ENCODE data around the gene ACVR1.

Gene ACVR1

GRCh38 chr2:157789933-157790511, 86.1 kb downstream of the ACVR1 start:
- DNase-seq (ENCODE audit: low read depth), result no peak

- DNase-seq (ENCODE audit: low read depth), result no peak
Observed at GRCh38 chr2:157789256-157789655, 86.9 kb downstream of the ACVR1 start.

- no peak for DNase-seq (ENCODE audit: low read depth)
Observed at GRCh38 chr2:157788201-157788600, 87.9 kb downstream of the ACVR1 start.

GRCh38 chr2:157787364-157787938, 88.7 kb downstream of the ACVR1 start:
- no peak for DNase-seq (ENCODE audit: low read depth)

GRCh38 chr2:157786663-157787363, 89.3 kb downstream of the ACVR1 start:
- no peak for DNase-seq (ENCODE audit: low read depth)

GRCh38 chr2:157785866-157786662, 90.1 kb downstream of the ACVR1 start:
- DNase-seq (ENCODE audit: low read depth), result no peak

GRCh38 chr2:157785200-157785599, 90.9 kb downstream of the ACVR1 start:
- no peak for DNase-seq (ENCODE audit: low read depth)

GRCh38 chr2:157784823-157785175, 91.3 kb downstream of the ACVR1 start:
- no peak for DNase-seq (ENCODE audit: low read depth)

- DNase-seq (ENCODE audit: low read depth), result no peak
Observed at GRCh38 chr2:157784169-157784822, 91.8 kb downstream of the ACVR1 start.

GRCh38 chr2:157783245-157783644, 92.9 kb downstream of the ACVR1 start:
- no peak for DNase-seq (ENCODE audit: low read depth)

GRCh38 chr2:157782057-157782845, 93.9 kb downstream of the ACVR1 start:
- no peak for DNase-seq (ENCODE audit: low read depth)

- DNase-seq (ENCODE audit: low read depth), result no peak
Observed at GRCh38 chr2:157780211-157780610, 95.9 kb downstream of the ACVR1 start.

GRCh38 chr2:157779794-157780193, 96.3 kb downstream of the ACVR1 start:
- DNase-seq (ENCODE audit: low read depth), result no peak

- peak; percentile 17 for DNase-seq (ENCODE audit: low read depth)
Observed at GRCh38 chr2:157777427-157777826, 98.7 kb downstream of the ACVR1 start.

- DNase-seq (ENCODE audit: low read depth), result no peak
Observed at GRCh38 chr2:157771234-157771633, 104.9 kb downstream of the ACVR1 start.

GRCh38 chr2:157769856-157770255, 106.3 kb downstream of the ACVR1 start:
- DNase-seq (ENCODE audit: low read depth), result no peak

- DNase-seq (ENCODE audit: low read depth), result no peak
Observed at GRCh38 chr2:157764386-157764785, 111.7 kb downstream of the ACVR1 start.

GRCh38 chr2:157761520-157761919, 114.6 kb downstream of the ACVR1 start:
- DNase-seq (ENCODE audit: low read depth), result no peak

GRCh38 chr2:157760949-157761348, 115.2 kb downstream of the ACVR1 start:
- no peak for DNase-seq (ENCODE audit: low read depth)

GRCh38 chr2:157759855-157760254, 116.3 kb downstream of the ACVR1 start:
- DNase-seq (ENCODE audit: low read depth), result no peak

GRCh38 chr2:157758586-157758985, 117.5 kb downstream of the ACVR1 start:
- DNase-seq (ENCODE audit: low read depth), result no peak

- DNase-seq (ENCODE audit: low read depth), result no peak
Observed at GRCh38 chr2:157757500-157757899, 118.6 kb downstream of the ACVR1 start.

Measured in stimulated activated CD8-positive, alpha-beta memory T cell treated with anti-CD3 and anti-CD28 coated beads, Interleukin-7, amount 100 ng/mL, for 24 hours (primary cell).